ENCODE measurements around the gene SNIP1.
"Not testable (repeated sequence)": the region's sequence is repeated elsewhere in the genome, so short reads cannot be mapped to it uniquely, and the experiment has no call there.

The SNIP1 gene

GRCh38 chr1:37514350-37515184, 39.5 kb downstream of the SNIP1 start, which contains the start of gene MEAF6:
Gene MEAF6 (minus strand): TSS chr1:37514766. CDS start chr1:37514746, 20 bp downstream.
- DNase-seq (ENCODE audit: low read depth, low spot score), result peak; percentile 59

GRCh38 chr1:37513795-37514349, 40.2 kb downstream of the SNIP1 start:
- DNase-seq (ENCODE audit: low read depth, low spot score), result no peak

- DNase-seq (ENCODE audit: low read depth, low spot score), result no peak
Observed at GRCh38 chr1:37509181-37509580, 44.9 kb downstream of the SNIP1 start.

GRCh38 chr1:37506740-37507139, 47.4 kb downstream of the SNIP1 start:
- no peak for DNase-seq (ENCODE audit: low read depth, low spot score)

GRCh38 chr1:37502791-37503190, 51.3 kb downstream of the SNIP1 start:
- not testable (repeated sequence) for DNase-seq (ENCODE audit: low read depth, low spot score)

GRCh38 chr1:37502104-37502503, 52.0 kb downstream of the SNIP1 start:
- DNase-seq (ENCODE audit: low read depth, low spot score), result no peak

- no peak for DNase-seq (ENCODE audit: low read depth, low spot score)
Observed at GRCh38 chr1:37501661-37502060, 52.4 kb downstream of the SNIP1 start.

- no peak for DNase-seq (ENCODE audit: low read depth, low spot score)
Observed at GRCh38 chr1:37498872-37499617, 55.0 kb downstream of the SNIP1 start.

- DNase-seq (ENCODE audit: low read depth, low spot score), result no peak
Observed at GRCh38 chr1:37497832-37498231, 56.3 kb downstream of the SNIP1 start.

- no peak for DNase-seq (ENCODE audit: low read depth, low spot score)
Observed at GRCh38 chr1:37495875-37496274, 58.2 kb downstream of the SNIP1 start.

GRCh38 chr1:37493336-37494098, 60.6 kb downstream of the SNIP1 start:
- DNase-seq (ENCODE audit: low read depth, low spot score), result no peak

GRCh38 chr1:37487619-37487984, 66.5 kb downstream of the SNIP1 start:
- DNase-seq (ENCODE audit: low read depth, low spot score), result no peak

- DNase-seq (ENCODE audit: low read depth, low spot score), result no peak
Observed at GRCh38 chr1:37486680-37487618, 67.1 kb downstream of the SNIP1 start.

GRCh38 chr1:37485902-37486679, 68.0 kb downstream of the SNIP1 start:
- no peak for DNase-seq (ENCODE audit: low read depth, low spot score)

Data from iPS DF 19.7 (cell line).